ENCODE data around the gene CALML3. TPM values are rescaled to one million over a fixed set of nuclear protein-coding genes. Genes with fewer than 3 reads are reported as not detected.

The CALML3 gene
- total RNA-seq, 2 donors from 2014 or later, result not detected

GRCh38 chr10:5499493-5500140 lies 25.1 kb upstream of the CALML3 start, which contains the start of gene CALML5:
Gene CALML5 (minus strand): TSS chr10:5499570. CDS start chr10:5499438, 132 bp downstream.
- TF ChIP-seq CTCF (IDR thresholded peaks at IDR 0.05), result no peak
- Histone ChIP-seq H3K9me3 (no peaks in the 10 kb centered on the region), H3K4me3 (no peak within 1 kb of the TSS), H3K27me3 (no peaks in the 10 kb centered on the region), H3K27ac (no peak within 1 kb of the TSS), H3K36me3 (no peaks in the 10 kb centered on the region), H3K4me1 (no peaks in the 10 kb centered on the region)
- DNase-seq (ENCODE audit: low spot score), result no peak

DNA sequence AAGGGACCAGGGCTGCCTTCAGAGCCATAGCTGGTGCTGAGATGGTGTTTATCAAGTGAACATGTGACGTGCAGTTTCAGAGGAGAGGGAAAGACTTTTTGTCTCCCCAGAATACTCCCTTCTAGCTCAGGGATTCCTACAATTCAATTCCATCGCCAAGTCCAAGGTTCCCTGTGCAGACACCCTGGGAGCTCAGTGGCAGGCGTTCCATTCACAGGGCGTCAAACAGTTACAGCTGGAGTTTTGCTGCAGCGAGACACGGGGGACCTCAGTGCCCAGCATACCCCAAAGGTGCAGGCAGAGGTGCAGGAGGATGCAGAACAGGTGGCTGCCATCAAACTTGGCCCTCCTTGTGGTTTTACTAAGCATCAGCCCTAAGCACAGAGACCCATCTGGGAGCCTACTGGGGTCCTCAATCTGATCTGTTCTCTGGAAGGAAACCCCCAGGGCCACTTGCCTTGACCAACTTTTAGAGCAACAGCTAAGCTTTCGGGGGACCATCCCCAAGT lies 24.5 kb upstream of the CALML3 start:
- H3K9me3 ChIP-seq, result no peaks in the 10 kb centered on the region
- H3K4me1 ChIP-seq, result no peaks in the 10 kb centered on the region
- DNase-seq (ENCODE audit: low spot score), result no peak
- TF ChIP-seq CTCF (IDR thresholded peaks at IDR 0.05), result no peak
- H3K36me3 ChIP-seq, result no peaks in the 10 kb centered on the region
- H3K4me3 ChIP-seq, result no peak overlapping the region
- no peak overlapping the region for H3K27ac ChIP-seq
- H3K27me3 ChIP-seq, result no peaks in the 10 kb centered on the region

- H3K4me1 ChIP-seq, result no peaks in the 10 kb centered on the region
Measured at GRCh38 chr10:5500910-5501309, 23.9 kb upstream of the CALML3 start.

DNA sequence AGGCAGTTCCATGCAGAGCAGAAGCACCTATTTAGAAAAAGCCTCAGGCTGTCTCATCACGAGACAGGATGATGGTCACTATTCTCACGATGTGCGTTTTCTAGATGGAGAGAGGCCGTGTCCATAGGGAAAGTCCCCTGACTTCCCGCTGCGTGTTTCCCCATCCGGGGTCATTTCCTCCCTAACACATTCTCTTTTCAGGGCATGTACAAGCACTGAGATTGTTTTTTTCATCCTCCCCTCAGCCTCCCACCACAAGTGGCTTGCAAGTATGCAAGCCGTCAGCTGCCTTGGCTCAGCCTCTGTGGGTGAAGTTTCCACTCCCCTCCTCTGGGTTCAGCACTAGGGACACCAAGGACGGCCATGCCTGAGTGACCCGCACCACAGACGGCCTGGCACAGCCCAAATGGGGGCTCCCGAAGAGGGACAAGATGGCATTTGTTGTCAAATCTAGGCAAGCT lies 22.7 kb upstream of the CALML3 start:
- no peak overlapping the region for H3K27ac ChIP-seq
- H3K9me3 ChIP-seq, result no peaks in the 10 kb centered on the region
- no peaks in the 10 kb centered on the region for H3K4me1 ChIP-seq
- H3K27me3 ChIP-seq, result no peaks in the 10 kb centered on the region
- no peak for DNase-seq (ENCODE audit: low spot score)
- H3K4me3 ChIP-seq, result no peak overlapping the region
- no peak for TF ChIP-seq CTCF (IDR thresholded peaks at IDR 0.05)
- H3K36me3 ChIP-seq, result no peaks in the 10 kb centered on the region

More at GRCh38 chr10:5500910-5501309, 23.9 kb upstream of the CALML3 start:
- Histone ChIP-seq H3K36me3 (no peaks in the 10 kb centered on the region), H3K27me3 (no peaks in the 10 kb centered on the region), H3K4me3 (no peak overlapping the region), H3K27ac (no peak overlapping the region), H3K9me3 (no peaks in the 10 kb centered on the region)
- no peak for TF ChIP-seq CTCF (IDR thresholded peaks at IDR 0.05)
- no peak for DNase-seq (ENCODE audit: low spot score)

GRCh38 chr10:5502571-5503476 lies 21.9 kb upstream of the CALML3 start:
- no peak for DNase-seq (ENCODE audit: low spot score)
- no peak for TF ChIP-seq CTCF (IDR thresholded peaks at IDR 0.05)
- Histone ChIP-seq H3K36me3 (no peaks in the 10 kb centered on the region), H3K27me3 (no peaks in the 10 kb centered on the region), H3K27ac (no peak overlapping the region), H3K4me1 (no peaks in the 10 kb centered on the region), H3K4me3 (no peak overlapping the region), H3K9me3 (no peaks in the 10 kb centered on the region)
